ENCODE data around the gene TAC4. TPM values are rescaled to one million over a fixed set of nuclear protein-coding genes. Genes with fewer than 3 reads are reported as not detected.

Gene TAC4
- total and polyA plus RNA-seq, 9 of the 15 experiments (the other 6 are each of a cell fraction or from before 2014, with no cell fraction given), result 0.17 TPM; not detected in 8

GRCh38 chr17:49880291-49881053, 32.6 kb upstream of the TAC4 start (continued):
- no peak for TF ChIP-seq CLOCK (CRISPR knock-in tag; IDR thresholded peaks at IDR 0.05; ENCODE audit: borderline replicate concordance)
- no peak for TF ChIP-seq NCOA2 (IDR thresholded peaks at IDR 0.05; ENCODE audit: partially characterized antibody in 2 of 2)
- TF ChIP-seq ZNF609 (CRISPR knock-in tag; IDR thresholded peaks at IDR 0.05; ENCODE audit: borderline replicate concordance), result no peak
- TF ChIP-seq ZNF146 (CRISPR knock-in tag; IDR thresholded peaks at IDR 0.05; ENCODE audit: unreplicated experiment), result no peak
- no peak for TF ChIP-seq ELF1 (tag; IDR thresholded peaks at IDR 0.05)
- TF ChIP-seq SP2 (IDR thresholded peaks at IDR 0.05; ENCODE audit: extremely low read depth, low read depth, low read length, poor library complexity, severe bottlenecking), result no peak
- TF ChIP-seq JUNB (CRISPR knock-in tag; conservative IDR thresholded peaks at IDR 0.05), result no peak
- no peak for TF ChIP-seq ZNF174 (CRISPR knock-in tag; IDR thresholded peaks at IDR 0.05)
- TF ChIP-seq REST (IDR thresholded peaks at IDR 0.05; ENCODE audit: borderline replicate concordance), result peak; percentile 70; the same call in 1 of the 2 replicates
- TF ChIP-seq REST (CRISPR knock-in tag; IDR thresholded peaks at IDR 0.05; ENCODE audit: low read depth), result no peak

Data from K562 (cell line).